GM12874 (cell line): ENCODE results near the gene SENP5.

ENCODE experiments used
- TF ChIP-seq, protein P1 (sequence below): IDR thresholded peaks from 2 replicates; pipeline ENCODE4 v1.5.1; 2011; ENCODE audit warnings: low read depth, mild to moderate bottlenecking, control low read depth, low read length, moderate library complexity; ENCODE audit not compliant: insufficient read depth

SENP5 gene

GRCh38 chr3:196849180-196849741 is 18.5 kb upstream of the SENP5 start:
- TF ChIP-seq, protein P1, sequence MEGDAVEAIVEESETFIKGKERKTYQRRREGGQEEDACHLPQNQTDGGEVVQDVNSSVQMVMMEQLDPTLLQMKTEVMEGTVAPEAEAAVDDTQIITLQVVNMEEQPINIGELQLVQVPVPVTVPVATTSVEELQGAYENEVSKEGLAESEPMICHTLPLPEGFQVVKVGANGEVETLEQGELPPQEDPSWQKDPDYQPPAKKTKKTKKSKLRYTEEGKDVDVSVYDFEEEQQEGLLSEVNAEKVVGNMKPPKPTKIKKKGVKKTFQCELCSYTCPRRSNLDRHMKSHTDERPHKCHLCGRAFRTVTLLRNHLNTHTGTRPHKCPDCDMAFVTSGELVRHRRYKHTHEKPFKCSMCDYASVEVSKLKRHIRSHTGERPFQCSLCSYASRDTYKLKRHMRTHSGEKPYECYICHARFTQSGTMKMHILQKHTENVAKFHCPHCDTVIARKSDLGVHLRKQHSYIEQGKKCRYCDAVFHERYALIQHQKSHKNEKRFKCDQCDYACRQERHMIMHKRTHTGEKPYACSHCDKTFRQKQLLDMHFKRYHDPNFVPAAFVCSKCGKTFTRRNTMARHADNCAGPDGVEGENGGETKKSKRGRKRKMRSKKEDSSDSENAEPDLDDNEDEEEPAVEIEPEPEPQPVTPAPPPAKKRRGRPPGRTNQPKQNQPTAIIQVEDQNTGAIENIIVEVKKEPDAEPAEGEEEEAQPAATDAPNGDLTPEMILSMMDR = no peak

DNA sequence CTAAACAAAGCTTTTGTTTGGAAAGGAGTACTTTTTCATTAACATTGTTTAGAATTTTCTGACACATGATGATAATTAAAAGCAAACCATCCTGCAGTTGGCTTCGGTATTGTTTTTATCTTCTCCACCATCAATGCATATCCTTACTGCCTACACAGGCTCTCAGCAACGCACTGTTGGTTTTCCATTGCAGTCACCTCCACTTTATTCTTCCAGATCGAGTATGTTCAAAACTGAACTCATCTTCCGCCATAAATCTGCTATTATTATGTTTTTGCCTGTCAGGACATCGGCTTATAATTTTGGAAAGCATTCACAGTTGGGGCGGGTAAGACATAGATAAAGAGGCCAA is 589 bp upstream of the SENP5 start:
- TF ChIP-seq, protein P1 = no peak

DNA sequence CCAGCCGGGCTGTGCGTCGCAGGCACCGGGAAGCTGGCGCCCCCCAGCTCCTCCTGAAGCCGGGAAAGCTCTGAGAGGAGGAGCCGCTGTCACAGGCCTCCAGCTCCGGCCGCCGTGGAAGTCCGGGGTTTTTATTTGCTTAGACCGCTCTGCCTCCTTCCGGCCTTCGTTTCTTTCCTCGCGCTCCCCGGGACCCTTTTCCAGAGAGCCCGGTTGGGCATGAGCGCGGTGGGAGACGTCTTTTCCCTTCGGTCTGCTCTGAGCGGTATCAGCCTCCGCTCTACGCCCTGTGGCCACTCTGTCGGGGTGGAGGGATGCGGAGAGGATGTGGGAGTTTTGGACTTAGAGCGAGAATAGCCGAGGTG is 559 bp downstream of the SENP5 start:
- TF ChIP-seq, protein P1 = no peak

DNA sequence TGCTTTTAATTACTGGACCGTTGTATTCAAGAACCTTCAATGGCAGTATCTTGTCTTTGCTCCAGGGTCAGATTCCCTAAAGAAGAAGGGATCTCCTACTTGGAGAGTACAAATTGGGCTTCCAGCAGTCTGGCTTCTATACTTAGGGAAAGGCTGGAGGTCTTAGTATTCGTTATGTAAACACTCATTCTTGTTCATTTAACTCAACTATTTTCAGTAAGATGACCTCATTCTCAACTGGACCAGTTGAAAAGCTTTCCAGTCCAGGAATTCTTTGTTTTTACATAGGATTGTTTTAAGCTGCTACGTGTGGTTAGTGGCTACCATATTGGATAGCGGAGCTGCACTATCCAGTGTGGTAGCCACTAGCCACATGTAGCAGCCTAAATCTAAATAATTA is 4.6 kb downstream of the SENP5 start:
- TF ChIP-seq, protein P1 = no peak

DNA sequence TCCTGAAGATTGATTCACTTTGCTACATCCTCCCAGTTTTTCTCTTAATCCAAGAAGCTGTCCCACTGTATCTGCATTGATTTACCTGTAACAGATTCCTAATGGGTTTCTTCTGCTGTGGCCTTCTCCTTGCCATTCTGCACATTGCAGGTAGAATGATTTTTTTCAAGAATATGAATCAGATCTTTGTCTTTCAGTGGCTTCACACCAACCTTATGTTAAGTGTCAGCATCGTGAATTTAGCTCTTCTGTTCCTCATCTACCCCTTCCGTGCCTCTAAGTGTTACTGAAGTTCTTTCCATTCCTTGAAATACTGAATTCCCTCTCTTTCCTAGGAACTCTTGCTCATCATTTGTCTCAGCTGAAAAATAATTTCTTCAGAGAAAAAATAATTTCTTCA is 7.5 kb downstream of the SENP5 start:
- TF ChIP-seq, protein P1 = no peak

DNA sequence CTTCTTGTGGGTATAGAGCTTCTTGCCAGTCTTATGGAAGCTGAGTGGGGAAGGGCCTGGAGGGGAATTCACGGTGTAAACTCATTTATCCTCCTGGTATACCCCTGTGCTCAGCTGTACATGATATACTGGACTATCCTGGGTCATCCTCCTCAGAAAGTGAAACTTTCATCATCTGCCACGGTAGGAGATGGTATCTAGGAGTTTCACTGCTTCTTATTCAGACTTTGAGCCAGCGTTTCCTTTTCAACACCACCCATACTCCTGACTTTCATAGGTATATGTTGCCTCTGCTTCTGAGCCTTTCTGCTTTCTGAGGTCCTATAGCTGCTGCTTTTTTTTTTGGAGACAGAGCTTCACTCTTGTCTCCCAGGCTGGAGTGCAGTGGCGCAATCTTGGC is 15.6 kb downstream of the SENP5 start:
- TF ChIP-seq, protein P1 = no peak

DNA sequence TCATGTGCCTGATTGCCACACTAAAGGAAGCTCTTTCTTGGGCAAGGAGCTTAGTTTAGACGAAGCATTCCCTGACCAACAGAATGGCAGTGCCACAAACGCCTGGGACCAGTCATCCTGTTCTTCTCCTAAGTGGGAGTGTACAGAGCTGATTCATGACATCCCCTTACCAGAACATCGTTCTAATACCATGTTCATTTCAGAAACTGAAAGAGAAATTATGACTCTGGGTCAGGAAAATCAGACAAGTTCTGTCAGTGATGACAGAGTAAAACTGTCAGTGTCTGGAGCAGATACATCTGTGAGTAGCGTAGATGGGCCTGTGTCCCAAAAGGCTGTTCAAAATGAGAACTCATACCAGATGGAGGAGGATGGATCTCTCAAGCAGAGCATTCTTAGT is 18.4 kb downstream of the SENP5 start:
- TF ChIP-seq, protein P1 = no peak
